A673 (cell line): ENCODE results near the gene LBHD2. TPM values are rescaled to one million over a fixed set of nuclear protein-coding genes. Genes with fewer than 3 reads are reported as not detected.
A peak's percentile ranks its signal among the peaks of the same experiment; 100 is the strongest.
"Not testable (repeated sequence)": the region's sequence is repeated elsewhere in the genome, so short reads cannot be mapped to it uniquely, and the experiment has no call there.

Experiments used
- BruUV-seq: library from RNA; stranded (reverse); fragments of 400-500 nt; replicated peaks from 2 replicates; lab custom pipeline; 2021; lab: Mats Ljungman, UMichigan
- CTCF ChIA-PET: fragments of 300-600 bp; sonication (Branson Sonifier 250); formaldehyde crosslinking; loops from one replicate; lab custom pipeline; 2022; ENCODE audit warnings: antibody characterized with exemption; lab: Charles Lee
- POLR2A ChIA-PET: fragments of 300-600 bp; sonication (Branson Sonifier 250); formaldehyde crosslinking; loops from one replicate; lab custom pipeline; 2022; ENCODE audit warnings: antibody characterized with exemption; ENCODE audit not compliant: low non-redundant PET; lab: Charles Lee
- DNase-seq: peaks from one replicate; pipeline ENCODE4 v3.0.0-alpha.2; 2015; ENCODE audit warnings: low spot score
- H3K27ac ChIP-seq: fragments of 200-600 bp; sonication (generic); 2 replicates; pipeline ENCODE4 v1.5.1; 2016; ENCODE audit warnings: mixed run types, low read depth, mild to moderate bottlenecking, mixed read lengths, antibody characterized with exemption, low read length; ENCODE audit not compliant: poor library complexity, severe bottlenecking
- H3K27me3 ChIP-seq: fragments of 200-600 bp; sonication (generic); replicated peaks from 2 replicates; pipeline ENCODE4 v1.6.1; 2017; ENCODE audit warnings: mixed run types, low read depth, mild to moderate bottlenecking, mixed read lengths, antibody characterized with exemption, low read length; ENCODE audit not compliant: insufficient read depth, poor library complexity
- H3K36me3 ChIP-seq: fragments of 200-600 bp; sonication (generic); 2 replicates; pipeline ENCODE4 v1.6.1; 2016; ENCODE audit warnings: mixed run types, mild to moderate bottlenecking, mixed read lengths, antibody characterized with exemption, low read length; ENCODE audit not compliant: insufficient read depth, poor library complexity, severe bottlenecking
- H3K4me1 ChIP-seq: fragments of 200-600 bp; sonication (generic); 2 replicates; pipeline ENCODE4 v1.6.1; 2017; ENCODE audit warnings: mixed run types, mild to moderate bottlenecking, mixed read lengths, antibody characterized with exemption, low read length; ENCODE audit not compliant: insufficient read depth, poor library complexity, severe bottlenecking
- H3K4me3 ChIP-seq: fragments of 200-600 bp; sonication (generic); 2 replicates; pipeline ENCODE4 v1.5.1; 2016; ENCODE audit warnings: low read depth, mixed run types, mild to moderate bottlenecking, mixed read lengths, low read length; ENCODE audit not compliant: poor library complexity, severe bottlenecking
- H3K9me3 ChIP-seq: fragments of 200-600 bp; sonication (generic); 2 replicates; pipeline ENCODE4 v1.6.1; 2016; ENCODE audit warnings: mixed run types, low read depth, mild to moderate bottlenecking, mixed read lengths, antibody characterized with exemption, low read length; ENCODE audit not compliant: poor library complexity, severe bottlenecking
- EZH2 ChIP-seq: fragments of 200-600 bp; sonication (generic); IDR thresholded peaks from 2 replicates; pipeline ENCODE4 v1.6.1; 2017; ENCODE audit warnings: borderline replicate concordance, low read depth, mild to moderate bottlenecking, mixed read lengths, antibody characterized with exemption, low read length; ENCODE audit not compliant: poor library complexity, severe bottlenecking
- intact Hi-C: fragments of 100-400 bp; cut with micrococcal nuclease; formaldehyde crosslinking; loops from one replicate; pipeline ENCODE4 v1.10.0; 2022; ENCODE audit not compliant: unreplicated experiment
- total RNA-seq: library from RNA; stranded (reverse); gene quantifications from 2 replicates; pipeline ENCODE4 v1.2.3, GENCODE V29; 2021
- TF ChIP-seq, protein P1 (sequence below): fragments of 300-800, 200-600 bp; sonication (generic); conservative IDR thresholded peaks from 2 replicates; pipeline ENCODE4 v1.5.1; 2017; ENCODE audit warnings: low read depth, mild to moderate bottlenecking, antibody characterized with exemption, low read length, moderate library complexity, mixed read lengths

LBHD2 gene
- total RNA-seq, 1 experiment from 2014 or later, result 0.99 TPM

DNA sequence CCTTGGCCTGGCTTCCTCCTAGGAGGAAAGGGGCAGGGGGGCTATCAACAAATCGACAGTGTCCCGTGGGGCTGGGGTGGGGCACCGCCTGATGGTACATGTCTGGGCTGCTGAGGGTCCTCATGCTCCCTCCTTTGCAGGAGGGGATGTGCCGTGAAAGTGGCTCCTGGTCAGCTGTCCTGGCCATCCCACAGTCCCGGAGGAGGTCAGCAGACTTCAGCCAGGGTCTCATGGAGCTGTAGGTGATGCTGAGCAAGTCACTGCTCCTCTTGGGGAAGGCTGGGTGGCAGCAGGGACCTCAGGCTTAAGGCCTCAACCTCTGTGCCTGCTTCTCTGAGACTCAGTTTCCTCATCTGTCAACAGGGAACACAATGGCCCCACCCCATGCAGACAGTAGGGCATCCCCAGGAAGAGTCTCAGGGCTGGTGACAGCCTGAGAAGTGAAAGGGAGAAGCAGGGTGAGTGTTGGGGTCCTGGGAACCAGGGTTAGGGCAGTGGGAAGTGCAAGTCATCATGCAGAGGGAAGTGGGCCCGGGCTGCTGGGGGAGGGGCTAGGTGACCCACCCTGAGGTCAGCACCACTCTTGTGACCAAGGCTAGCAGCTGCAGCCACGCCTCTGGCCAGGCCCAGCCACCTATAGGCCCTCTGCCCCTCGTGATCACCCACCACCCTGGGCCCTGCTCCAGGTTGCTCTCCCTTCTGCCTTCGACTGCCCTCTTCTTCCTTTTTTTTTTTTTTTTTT, 34.8 kb downstream of the LBHD2 start:
- no peak overlapping the region for H3K27ac ChIP-seq
- no peaks in the 10 kb centered on the region for H3K9me3 ChIP-seq
- ChIA-PET CTCF (interaction anchor here (1.6 kb wide), 1 partner anchor 14 kb away, joined by 5 read pairs; no protein-coding TSS in a partner anchor), POLR2A (no interaction called here)
- no TSS peak for BruUV-seq
- TF ChIP-seq, protein P1, sequence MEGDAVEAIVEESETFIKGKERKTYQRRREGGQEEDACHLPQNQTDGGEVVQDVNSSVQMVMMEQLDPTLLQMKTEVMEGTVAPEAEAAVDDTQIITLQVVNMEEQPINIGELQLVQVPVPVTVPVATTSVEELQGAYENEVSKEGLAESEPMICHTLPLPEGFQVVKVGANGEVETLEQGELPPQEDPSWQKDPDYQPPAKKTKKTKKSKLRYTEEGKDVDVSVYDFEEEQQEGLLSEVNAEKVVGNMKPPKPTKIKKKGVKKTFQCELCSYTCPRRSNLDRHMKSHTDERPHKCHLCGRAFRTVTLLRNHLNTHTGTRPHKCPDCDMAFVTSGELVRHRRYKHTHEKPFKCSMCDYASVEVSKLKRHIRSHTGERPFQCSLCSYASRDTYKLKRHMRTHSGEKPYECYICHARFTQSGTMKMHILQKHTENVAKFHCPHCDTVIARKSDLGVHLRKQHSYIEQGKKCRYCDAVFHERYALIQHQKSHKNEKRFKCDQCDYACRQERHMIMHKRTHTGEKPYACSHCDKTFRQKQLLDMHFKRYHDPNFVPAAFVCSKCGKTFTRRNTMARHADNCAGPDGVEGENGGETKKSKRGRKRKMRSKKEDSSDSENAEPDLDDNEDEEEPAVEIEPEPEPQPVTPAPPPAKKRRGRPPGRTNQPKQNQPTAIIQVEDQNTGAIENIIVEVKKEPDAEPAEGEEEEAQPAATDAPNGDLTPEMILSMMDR, result no peak
- no peak for TF ChIP-seq EZH2
- intact Hi-C loops, result no loop called here
- H3K4me3 ChIP-seq, result no peak overlapping the region
- peaks cover 24% of the 10 kb centered on the region for H3K4me1 ChIP-seq
- no peak for DNase-seq
- no peaks in the 10 kb centered on the region for H3K36me3 ChIP-seq
- H3K27me3 ChIP-seq, result no peaks in the 10 kb centered on the region

- CTCF ChIA-PET, result interaction anchor here (1.6 kb wide), 1 partner anchor 14 kb away, joined by 5 read pairs; no protein-coding TSS in a partner anchor
- DNase-seq, H3K36me3 ChIP-seq, POLR2A ChIA-PET, H3K4me3 ChIP-seq, BruUV-seq, H3K27me3 ChIP-seq, H3K9me3 ChIP-seq, H3K27ac ChIP-seq, intact Hi-C loops: not testable (repeated sequence)
- peaks cover 24% of the 10 kb centered on the region for H3K4me1 ChIP-seq
These were observed 35.5 kb downstream of the LBHD2 start for GRCh38 chr14:103119527-103119926.

- DNase-seq, result no peak
- TF ChIP-seq, protein P1, result no peak
- TF ChIP-seq EZH2, result no peak
- peak overlapping the region; percentile 20 for H3K27ac ChIP-seq
- intact Hi-C loops, result no loop called here
- peaks cover 24% of the 10 kb centered on the region for H3K4me1 ChIP-seq
- POLR2A ChIA-PET, result no interaction called here
- H3K27me3 ChIP-seq, result no peaks in the 10 kb centered on the region
- H3K4me3 ChIP-seq, result no peak overlapping the region
- BruUV-seq, result no TSS peak
- no peaks in the 10 kb centered on the region for H3K9me3 ChIP-seq
- CTCF ChIA-PET, result interaction anchor here (1.0 kb wide), 1 partner anchor 16 kb away, joined by 3 read pairs; no protein-coding TSS in a partner anchor
- no peaks in the 10 kb centered on the region for H3K36me3 ChIP-seq
These were observed 37.3 kb downstream of the LBHD2 start for GRCh38 chr14:103121121-103121845.
